T-helper 1 cell (primary cell): ENCODE measurements around the gene ERP44.
"Not testable (repeated sequence)": the region's sequence is repeated elsewhere in the genome, so short reads cannot be mapped to it uniquely, and the experiment has no call there.

Experiments
- DNase-seq, 5 donors: peaks; one replicate each; pipeline ENCODE4 v3.0.0-alpha.2; 2012 to 2020

Gene ERP44

DNA sequence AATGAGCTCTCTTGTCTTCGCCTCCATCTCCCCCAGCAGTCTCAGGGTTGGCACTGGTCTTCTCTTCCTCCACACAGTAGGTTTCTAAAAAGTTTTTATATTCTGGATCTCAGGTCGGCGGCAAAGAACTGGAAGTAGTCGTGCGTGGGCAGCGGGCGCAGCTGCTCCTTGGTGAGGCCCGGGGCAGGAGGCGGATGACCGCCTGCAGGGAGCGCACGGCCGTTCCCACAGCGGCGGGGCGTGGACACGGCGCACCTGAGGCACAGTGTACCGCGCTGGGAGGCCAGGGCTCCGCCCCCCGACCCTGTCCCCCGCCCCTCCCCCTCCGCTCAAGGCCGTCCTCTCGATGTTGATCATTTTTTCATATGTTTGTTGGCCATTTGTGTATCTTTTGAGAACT is 99.9 kb downstream of the ERP44 start:
- DNase-seq: no peak

DNA sequence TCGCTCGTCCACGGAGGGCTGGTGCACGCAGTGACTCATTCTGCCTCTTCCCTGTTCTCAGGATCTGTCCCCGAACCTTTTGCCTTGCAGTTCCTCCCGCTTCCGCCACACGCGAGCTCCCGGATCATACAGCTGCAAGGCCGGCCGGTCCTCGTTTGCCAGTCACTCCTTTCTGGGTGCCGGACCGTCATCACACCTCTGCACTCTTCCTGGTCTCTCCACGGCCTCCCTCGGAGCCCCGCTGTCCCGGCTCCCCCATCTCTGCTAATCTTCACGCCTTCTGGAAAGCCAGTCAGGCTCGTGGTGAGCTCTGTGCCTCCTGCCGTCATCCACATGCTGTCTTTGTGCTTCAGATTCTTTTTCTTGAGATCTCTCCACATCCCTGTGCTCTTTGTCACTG is 100.5 kb downstream of the ERP44 start:
- no peak for DNase-seq

DNA sequence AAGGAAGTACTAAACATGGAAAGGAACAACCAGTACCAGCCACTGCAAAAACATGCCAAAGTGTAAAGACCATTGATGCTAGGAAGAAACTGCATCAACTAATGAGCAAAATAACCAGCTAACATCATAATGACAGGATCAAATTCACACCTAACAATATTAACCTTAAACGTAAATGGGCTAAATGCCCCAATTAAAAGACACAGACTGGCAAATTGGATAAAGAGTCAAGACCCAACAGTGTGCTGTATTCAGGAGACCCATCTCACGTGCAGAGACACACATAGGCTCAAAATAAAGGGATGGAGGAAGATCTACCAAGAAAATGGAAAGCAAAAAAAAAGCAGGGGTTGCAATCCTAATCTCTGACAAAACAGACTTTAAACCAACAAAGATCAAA is 108.3 kb downstream of the ERP44 start:
- DNase-seq: not testable (repeated sequence)

DNA sequence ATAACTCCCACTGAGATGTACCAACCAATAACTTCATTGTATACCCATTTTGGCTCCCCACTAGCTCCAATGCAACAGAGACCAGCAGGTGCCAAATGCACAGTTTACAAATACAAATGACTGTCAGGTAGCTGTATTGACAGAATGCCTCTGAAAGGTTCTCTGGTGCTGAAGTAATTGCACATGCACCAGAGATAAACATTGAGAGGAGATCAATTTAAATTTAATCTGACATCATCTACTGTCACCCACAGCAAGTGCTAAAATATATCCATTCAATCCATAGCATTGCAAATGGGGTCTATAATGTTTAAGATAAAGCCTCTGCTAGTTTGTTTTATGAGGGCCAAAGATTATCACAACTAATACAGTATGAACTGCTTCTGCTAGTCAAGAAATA is 112.2 kb downstream of the ERP44 start:
- no peak for DNase-seq

DNA sequence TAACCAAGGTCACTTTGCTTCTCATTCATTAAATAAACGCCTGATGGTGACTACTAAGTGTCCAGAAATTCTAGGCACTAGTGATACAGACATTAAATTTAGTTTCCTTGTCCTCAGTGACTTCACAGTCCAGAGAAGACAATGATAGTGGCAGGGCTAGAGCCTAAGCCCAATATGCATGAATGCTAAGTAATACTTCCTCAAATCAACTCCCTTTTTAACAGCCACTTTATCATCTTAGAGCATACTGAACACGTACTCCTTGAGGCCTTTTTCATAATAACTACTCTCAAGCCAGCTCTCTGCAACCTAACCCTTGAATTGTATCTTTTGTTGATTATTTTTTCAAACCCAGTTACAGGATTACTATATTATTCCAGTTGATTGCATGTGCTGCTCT is 118.2 kb downstream of the ERP44 start:
- no peak for DNase-seq

DNA sequence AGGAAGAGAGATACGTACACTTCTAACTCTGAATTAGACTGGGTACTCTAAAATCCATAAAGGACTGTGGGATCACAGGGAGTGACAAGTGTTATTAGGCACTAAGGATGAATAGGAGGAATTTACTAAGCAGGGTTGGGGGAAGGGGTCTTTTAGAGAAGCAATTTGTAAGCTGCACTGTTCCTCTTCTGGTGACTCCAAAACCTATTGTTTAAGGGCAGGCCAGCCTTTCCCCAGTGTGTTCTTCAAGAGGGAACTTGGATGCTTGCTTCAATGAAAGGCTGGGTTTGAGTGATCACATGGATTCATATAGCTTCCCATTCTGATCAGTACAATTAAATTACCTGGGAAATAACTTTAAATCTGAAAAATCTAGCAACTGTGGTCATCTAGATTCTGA is 120.6 kb downstream of the ERP44 start:
- no peak for DNase-seq

DNA sequence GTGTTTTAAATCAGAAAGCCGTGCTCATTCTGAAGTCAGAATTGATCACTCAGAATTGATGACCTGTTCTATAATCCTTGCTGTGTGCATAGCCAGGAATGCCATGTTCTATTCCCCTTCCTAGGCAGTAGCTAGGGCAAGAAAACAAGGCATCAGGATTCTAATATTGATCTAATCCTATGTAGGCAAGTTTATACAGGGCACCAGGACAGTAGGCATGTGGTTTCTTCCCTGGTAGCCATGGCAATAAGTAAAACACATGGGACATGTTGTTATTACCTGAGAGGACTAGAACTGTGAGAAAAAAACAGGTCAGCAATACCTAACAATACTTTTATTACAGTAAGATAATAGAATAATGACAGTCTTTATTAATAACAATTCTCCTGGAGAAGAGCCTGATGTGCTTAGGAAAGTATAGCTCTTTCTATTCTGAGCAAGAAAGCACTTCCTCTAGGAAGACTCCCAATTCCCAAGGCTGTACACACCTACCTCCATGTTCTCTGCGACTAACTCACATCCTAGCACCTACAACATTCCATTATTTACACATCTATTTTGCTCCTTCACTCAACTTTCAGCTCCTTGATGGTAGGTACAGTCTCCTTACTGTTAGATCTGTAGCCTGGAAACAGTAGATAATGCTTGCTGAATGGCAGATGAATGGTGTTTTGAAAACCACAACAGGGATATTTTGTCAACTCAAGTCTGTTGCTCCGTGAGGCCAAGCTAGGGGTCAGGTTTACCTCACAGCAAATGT is 121.6 kb downstream of the ERP44 start:
- DNase-seq: no peak

DNA sequence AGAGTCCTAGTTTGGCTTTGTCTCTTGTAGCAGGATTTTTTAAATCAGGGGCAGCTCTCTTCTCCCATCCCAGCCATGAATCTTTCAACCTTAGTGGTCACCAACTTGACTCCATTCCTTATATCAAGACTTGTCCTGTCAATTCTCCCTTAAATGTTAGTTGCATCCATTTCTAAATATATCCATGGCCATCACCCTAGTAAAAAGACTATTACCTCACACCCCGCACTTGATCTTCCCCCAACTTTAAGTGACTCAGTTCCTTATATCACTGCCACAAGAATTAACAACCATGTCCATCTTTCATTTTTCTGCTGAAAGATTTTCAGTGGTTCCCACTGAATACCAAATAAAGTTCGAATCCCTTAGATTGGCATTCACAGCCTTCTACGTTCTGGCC is 125.3 kb downstream of the ERP44 start:
- no peak for DNase-seq

DNA sequence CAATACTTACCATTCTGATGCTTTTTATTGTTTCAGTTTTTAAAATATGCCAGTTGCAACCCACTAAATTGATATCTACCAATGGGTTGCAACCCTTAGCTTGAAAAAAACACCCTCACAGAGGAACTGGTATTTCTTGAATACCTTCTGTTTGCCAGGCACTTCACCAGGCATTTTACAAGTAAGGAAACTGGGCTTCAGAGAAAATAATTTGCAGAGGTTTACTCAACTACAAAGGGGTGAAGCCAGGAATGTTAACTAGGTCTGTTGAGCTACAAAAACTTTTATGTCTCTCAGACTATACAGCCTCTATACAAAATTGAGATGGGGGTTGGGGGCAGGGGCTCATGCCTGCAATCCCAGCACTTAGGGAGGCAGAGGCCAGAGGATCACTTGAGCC is 127.4 kb downstream of the ERP44 start:
- no peak for DNase-seq

DNA sequence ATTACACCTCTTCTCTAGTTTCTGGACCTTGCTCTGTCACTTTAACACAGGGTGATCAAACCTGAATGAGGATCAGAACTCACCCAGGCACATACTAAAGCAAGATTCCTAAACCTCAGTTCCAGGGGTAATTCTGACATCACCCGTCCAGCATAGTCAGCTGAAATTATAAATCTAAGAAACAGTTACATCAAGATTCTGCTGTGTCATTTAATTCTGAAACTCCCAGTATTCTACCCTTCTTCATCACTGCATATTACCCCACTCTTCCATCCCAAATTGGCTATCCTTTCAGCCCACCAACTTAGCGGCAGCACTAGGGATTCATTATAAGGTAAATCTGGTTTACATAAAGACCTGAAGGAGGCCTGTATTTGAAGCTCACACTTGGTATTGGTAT is 128.3 kb downstream of the ERP44 start:
- no peak for DNase-seq

DNA sequence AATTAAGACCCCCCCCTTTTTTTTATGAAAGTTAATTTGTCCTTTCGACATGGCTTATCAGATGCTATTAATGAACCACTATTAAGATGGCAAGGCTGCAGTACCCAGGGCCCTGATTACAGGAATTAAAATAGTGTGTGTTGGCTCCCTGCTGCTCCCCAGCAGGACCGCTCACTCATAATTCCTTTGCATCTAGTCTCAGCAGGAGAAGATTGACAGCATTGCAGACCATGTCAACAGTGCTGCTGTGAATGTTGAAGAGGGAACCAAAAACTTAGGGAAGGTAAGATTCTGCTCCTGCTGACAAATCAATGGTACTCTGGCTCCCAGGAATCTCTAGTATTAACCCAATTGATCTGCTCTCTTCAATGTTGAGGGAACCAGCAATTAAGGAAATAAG is 131.3 kb downstream of the ERP44 start:
- DNase-seq: no peak

DNA sequence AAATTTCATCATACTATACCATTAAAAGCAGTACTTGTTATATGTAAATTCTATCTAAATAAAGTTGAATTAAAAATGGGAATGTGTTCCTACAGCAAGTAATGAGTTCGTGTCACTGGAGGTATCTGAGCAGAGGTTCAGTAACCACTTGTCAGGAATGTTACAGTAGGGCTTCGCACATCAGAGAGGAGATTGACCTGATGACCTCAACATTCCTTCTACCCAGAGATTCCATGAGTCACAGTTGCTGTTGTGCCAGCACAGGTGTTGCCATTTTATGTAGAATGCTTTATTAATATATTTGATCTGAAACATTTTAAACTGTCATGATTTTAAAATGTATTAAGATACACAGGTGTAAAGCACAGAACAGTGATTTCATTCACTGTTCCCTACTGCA is 132.1 kb downstream of the ERP44 start:
- no peak for DNase-seq

DNA sequence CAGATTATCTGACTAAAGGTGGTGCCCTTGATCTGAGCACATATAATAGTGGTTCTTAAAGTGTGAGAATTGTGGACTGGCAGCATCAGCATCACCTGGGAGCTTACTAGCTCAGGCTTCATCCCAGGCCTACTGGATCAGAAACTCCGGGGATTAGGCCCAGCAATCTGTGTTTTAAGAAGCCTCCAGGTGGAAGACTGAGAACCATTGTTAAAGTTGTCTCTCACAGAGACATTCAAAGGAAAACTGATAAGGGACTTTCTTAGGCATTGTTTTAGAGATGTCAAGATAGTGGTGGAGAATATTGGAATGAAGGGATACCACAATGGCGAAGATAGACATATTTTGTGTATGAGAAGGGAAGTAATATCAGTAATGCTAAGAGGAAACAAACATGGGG is 132.8 kb downstream of the ERP44 start:
- no peak for DNase-seq

DNA sequence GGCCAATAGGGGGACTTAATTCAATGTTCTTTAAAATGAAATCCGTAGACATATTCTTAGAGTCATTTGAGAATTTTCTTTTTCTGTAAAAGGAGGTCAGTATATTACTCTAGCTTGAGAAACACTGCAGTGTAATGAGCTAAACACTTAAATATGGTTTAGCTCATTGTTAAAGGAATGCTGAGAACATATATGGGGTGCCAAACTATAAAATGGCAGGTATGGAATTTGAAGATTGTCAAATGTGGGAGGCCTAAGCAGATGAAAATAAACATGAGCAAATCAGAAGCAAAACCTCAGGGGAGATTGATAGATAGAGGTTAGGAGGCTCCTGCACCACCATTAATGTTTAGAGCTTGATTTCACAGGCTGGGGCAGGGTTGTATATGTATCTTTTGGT is 134.5 kb downstream of the ERP44 start:
- no peak for DNase-seq

DNA sequence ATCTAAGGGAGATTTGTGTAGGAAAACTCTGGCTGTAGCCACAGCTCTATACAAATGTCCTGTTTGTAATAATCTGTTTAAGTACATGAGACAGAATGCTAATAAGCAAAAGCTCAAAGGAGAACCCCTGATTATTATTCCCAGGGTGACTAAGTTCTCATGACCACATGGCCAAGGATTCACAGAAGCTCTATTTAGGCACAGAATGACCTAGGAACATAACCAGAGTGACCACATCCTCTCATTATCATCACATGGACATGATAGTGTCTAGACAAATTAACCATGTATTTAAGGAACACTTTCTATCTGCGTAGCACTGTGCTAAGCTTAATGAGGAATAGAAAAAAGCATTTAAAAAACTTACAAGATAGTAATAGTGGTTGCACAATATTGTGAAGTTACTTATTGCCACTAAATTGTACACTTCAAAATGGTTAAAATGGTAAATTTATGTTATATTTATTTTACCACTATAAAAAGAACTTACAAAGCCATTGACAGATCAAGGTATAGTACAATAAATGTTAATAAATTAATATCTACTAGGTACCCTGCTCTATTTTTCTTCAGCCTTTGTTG is 136.0 kb downstream of the ERP44 start:
- no peak for DNase-seq

DNA sequence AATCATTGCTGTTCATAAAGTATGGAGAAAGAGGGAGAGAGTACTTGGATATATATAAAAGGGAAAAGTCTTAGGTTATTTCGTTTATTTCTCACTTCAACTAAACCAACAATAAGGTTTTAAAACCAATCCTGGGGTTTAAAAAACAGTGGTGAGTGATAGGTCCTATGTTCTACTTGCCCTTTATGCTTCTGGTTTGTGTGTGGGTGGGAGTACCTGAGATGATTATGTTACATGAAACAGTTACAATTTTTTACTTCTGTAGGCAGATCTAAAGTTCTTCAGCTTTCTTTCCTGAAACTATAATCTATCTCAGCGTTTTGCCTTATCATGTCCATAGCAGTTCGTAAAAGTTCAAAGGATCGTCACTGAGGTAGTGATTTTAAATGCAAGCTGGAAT is 143.2 kb downstream of the ERP44 start:
- no peak for DNase-seq

DNA sequence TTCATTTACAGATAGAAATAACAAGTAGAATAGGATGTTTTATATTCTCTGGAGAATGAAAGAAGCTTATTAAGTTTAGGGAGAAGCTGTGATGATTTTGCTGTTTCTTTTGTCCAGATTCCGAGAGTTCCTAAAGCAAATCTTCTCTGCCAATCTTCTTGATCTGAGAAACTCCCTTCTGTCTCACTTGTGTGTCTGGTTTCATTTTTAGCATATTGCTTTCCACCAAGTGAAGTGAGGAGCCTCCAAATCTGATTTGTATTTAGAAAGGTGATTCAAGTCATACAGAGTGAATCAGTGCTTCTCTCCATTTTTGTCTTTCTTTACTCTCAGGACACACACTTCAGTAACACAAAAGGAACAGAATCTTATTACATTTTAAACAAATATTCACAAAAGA is 144.0 kb downstream of the ERP44 start:
- DNase-seq: peak in 1 of 5 donors; percentile 6

DNA sequence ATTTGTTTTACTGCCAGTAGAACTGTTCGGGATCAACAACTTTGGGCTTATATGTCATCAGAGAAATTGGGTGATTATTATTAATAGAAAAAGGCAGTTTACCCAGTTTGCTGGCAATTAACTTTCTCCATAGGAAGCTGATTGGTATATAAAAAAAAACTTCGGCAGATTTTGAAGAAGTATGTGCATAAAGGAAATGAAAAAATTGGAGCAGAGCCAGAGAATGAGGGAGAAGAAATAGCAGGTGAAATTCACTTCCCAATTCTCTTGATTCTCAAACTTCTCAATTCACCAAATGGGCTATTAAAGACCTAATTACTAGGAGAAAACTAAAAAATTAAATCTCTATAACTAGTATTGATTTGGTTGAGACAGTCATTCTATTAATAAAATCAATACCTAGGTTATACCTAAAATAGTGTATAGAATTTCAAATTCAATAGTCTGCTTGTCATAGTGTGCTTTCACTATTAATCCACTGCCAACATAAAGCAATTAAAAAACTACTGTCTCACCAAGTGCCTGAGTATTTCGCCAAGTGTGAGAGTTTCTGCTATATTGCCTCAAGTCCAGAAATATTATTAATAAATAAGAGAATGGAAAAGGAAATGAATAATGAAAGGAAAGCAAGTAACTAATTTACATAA is 144.8 kb downstream of the ERP44 start:
- no peak for DNase-seq

DNA sequence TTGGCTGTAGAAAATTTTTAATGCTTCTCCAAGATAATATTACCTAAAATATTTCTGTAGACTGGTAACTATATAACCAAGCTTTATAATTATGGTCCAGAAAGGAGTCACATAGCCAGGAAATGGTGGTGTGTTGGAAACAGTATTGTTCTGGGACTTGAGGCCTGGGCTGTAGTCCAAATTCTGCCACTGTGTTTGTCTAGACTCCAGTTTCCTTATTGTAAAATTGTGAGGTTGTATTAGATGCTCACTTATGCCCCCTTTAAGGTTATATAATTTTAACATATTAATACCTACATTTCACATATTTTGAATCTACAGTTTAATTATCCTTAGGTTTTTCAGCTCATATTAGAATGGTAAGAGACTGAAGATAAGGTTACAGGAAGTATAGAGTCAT is 149.9 kb downstream of the ERP44 start:
- DNase-seq: no peak

DNA sequence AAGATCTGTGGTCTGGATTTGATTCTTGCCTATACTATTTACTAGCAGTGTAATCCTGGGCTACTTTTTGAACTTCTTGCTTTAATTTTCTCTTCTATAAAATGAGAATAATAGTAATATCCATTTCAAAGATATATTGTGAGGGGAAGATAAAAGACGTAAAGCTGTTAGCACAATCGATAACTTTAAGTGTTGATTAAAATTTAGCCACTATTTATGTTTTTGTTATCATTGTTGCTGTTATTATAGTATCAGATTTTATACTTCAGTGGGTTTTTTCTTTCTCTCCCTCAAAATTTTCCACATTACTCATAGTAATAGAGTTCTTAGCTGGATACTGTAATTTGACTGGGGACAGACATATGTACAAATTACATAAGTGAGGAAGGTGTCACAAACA is 150.3 kb downstream of the ERP44 start:
- no peak for DNase-seq

DNA sequence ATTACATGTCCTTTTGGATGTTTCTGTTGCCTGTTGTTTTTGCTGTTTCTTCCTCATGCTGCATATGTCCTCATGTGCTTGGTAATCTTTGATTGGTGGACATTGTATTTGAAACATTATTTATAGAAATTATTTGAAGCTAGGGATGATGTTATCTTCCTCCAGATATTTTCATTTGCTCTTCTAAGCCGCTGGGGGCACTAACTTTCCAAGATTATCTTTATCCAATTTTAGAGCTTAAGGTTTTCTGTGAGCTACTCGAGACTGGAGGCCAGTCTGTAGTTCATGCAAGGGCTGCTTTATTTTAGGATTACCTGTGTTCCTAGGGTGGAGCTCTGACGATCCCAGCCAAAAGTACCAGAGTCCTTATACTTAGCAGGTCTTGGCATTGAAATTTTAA is 151.4 kb downstream of the ERP44 start:
- no peak for DNase-seq

DNA sequence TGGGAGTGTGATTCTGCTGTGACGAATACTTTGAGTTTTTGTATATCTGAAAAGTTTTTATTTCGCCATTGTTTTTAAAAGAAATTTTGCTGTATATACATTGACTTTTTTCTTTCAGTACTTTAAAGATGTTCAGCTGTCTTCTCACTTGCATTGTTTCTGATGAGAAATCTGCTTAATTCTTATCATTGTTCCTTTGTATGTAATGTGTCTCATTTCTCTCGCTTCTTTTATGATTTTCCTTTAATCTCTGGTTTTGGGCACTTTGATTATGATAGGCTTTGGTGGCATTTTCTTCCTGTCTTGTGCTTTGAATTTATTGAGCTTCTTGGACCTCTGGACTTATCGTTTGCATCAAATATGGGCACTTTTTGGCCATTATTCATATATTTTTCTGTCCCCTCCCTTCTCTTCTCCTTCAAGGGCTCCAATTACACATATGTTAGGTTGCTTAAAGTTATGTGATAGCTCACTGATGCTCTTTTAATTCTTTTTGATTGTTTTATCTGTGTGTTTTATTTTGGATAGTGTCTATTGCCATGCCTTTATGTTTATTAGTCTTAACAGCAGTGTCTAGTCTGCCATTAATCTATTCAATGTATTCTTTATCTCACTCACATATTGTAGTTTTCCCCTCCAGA is 161.7 kb downstream of the ERP44 start:
- no peak for DNase-seq

DNA sequence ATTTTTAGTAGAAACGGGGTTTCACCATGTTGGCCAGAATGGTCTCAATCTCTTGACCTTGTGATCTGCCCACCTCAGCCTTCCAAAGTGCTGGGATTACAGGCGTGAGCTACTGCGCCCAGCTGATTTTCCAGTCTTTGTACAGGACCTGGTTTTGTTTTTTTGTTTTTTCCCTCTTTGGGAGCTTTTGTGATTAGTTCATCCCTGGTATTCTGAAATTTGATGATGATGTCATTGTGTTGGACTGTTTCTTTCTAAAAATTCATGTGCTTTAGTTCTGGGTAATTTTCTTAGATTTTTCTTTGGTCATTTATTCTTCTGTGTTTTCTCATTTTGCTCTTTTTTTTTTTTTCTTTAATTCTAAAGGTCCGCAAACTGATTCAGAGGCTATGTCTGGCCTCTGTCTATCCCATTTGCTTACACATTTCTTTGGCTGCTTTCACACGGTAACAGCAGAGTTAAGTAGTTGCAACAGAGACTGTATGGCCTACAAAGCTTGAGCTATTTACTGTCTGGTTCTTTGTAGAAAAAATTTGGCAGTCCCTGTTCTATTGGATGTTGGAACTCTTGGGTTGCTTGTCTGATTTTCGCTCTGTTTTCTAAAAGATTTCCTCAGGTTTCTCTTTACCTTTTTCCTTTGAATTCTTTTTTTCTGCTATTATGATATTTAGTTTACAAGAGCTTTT is 167.5 kb downstream of the ERP44 start:
- DNase-seq: no peak
